DMS 273 (cell line): Measurements from ENCODE around the gene CIB1.

ENCODE experiments used
- DNase-seq: peaks from one replicate; lab custom pipeline; 2025; ENCODE audit not compliant: unreplicated experiment; lab: John Stamatoyannopoulos, UW

CIB1 gene

GRCh38 chr15:90219421-90220141 lies 14.2 kb downstream of the CIB1 start:
- DNase-seq = peak; percentile 57

- DNase-seq = no peak
Observed at GRCh38 chr15:90217671-90218394, 15.9 kb downstream of the CIB1 start.

GRCh38 chr15:90214553-90215196 lies 19.1 kb downstream of the CIB1 start:
- peak; percentile 27 for DNase-seq

GRCh38 chr15:90213818-90214204 lies 19.9 kb downstream of the CIB1 start:
- DNase-seq = no peak

GRCh38 chr15:90213122-90213817 lies 20.5 kb downstream of the CIB1 start:
- peak; percentile 18 for DNase-seq

- DNase-seq = peak; percentile 14
Observed at GRCh38 chr15:90212221-90213098, 21.3 kb downstream of the CIB1 start.

GRCh38 chr15:90211440-90212143 lies 22.1 kb downstream of the CIB1 start:
- no peak for DNase-seq

GRCh38 chr15:90211009-90211408 lies 22.7 kb downstream of the CIB1 start:
- DNase-seq = no peak

- no peak for DNase-seq
Observed at GRCh38 chr15:90210593-90210992, 23.1 kb downstream of the CIB1 start.

- DNase-seq = no peak
Observed at GRCh38 chr15:90209591-90209990, 24.1 kb downstream of the CIB1 start.

- DNase-seq = no peak
Observed at GRCh38 chr15:90208356-90208755, 25.4 kb downstream of the CIB1 start.

GRCh38 chr15:90207252-90207651 lies 26.5 kb downstream of the CIB1 start:
- DNase-seq = no peak

- no peak for DNase-seq
Observed at GRCh38 chr15:90205886-90206285, 27.9 kb downstream of the CIB1 start.

GRCh38 chr15:90205050-90205848 lies 28.5 kb downstream of the CIB1 start:
- DNase-seq = peak; percentile 13

- DNase-seq = no peak
Observed at GRCh38 chr15:90203922-90204321, 29.8 kb downstream of the CIB1 start.

- DNase-seq = no peak
Observed at GRCh38 chr15:90203473-90203872, 30.3 kb downstream of the CIB1 start.

- no peak for DNase-seq
Observed at GRCh38 chr15:90202929-90203328, 30.8 kb downstream of the CIB1 start.

- no peak for DNase-seq
Observed at GRCh38 chr15:90201944-90202375, 31.8 kb downstream of the CIB1 start.
